ENCODE measurements around the gene DKK3.

- TF ChIP-seq POLR2AphosphoS5 (IDR thresholded peaks at IDR 0.05; ENCODE audit: low read depth, low read length) = no peak
- TF ChIP-seq TAF1 (IDR thresholded peaks at IDR 0.05; ENCODE audit: borderline replicate concordance, low read depth, low read length) = no peak
- TF ChIP-seq RFX5 (IDR thresholded peaks at IDR 0.05; ENCODE audit: low read length) = no peak
- no peak for TF ChIP-seq SMC3 (IDR thresholded peaks at IDR 0.05; ENCODE audit: low read depth, low read length)
- TF ChIP-seq, protein P1, sequence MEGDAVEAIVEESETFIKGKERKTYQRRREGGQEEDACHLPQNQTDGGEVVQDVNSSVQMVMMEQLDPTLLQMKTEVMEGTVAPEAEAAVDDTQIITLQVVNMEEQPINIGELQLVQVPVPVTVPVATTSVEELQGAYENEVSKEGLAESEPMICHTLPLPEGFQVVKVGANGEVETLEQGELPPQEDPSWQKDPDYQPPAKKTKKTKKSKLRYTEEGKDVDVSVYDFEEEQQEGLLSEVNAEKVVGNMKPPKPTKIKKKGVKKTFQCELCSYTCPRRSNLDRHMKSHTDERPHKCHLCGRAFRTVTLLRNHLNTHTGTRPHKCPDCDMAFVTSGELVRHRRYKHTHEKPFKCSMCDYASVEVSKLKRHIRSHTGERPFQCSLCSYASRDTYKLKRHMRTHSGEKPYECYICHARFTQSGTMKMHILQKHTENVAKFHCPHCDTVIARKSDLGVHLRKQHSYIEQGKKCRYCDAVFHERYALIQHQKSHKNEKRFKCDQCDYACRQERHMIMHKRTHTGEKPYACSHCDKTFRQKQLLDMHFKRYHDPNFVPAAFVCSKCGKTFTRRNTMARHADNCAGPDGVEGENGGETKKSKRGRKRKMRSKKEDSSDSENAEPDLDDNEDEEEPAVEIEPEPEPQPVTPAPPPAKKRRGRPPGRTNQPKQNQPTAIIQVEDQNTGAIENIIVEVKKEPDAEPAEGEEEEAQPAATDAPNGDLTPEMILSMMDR (IDR thresholded peaks at IDR 0.05) = no peak
- no peak for TF ChIP-seq RAD21 (IDR thresholded peaks at IDR 0.05; ENCODE audit: low read length)
- TF ChIP-seq EZH2phosphoT487 (IDR thresholded peaks at IDR 0.05; ENCODE audit: borderline replicate concordance, low read depth) = no peak
- no peak for TF ChIP-seq EP300 (IDR thresholded peaks at IDR 0.05; ENCODE audit: borderline replicate concordance in 1 of 2, low read depth in 1 of 2, low read length in 1 of 2)
- no peak for TF ChIP-seq GATA2 (CRISPR knock-in tag; IDR thresholded peaks at IDR 0.05)
These were observed 25.0 kb downstream of the DKK3 start for GRCh38 chr11:11983427-11983826.
